Right lobe of liver (tissue), 6 donors: ENCODE results near the gene PHGDH. TPM values are rescaled to one million over a fixed set of nuclear protein-coding genes. Genes with fewer than 3 reads are reported as not detected.

Source experiments
- ATAC-seq, 4 donors: fragments of 200-7000 bp; cut with Tn5 transposase; one replicate each; pipeline ENCODE4 v1.9.1; 2020; ENCODE audit warnings: mild to moderate bottlenecking in 4 of 4, moderate library complexity in 4 of 4
- DNase-seq, 3 donors: peaks; one replicate each; pipeline ENCODE4 v3.0.0-alpha.2; 2020
- H3K27ac ChIP-seq, 3 donors: fragments of 200-600 bp; one replicate each; pipeline ENCODE4 v1.8.0; 2022
- H3K27me3 ChIP-seq, 2 donors: fragments of 200-600 bp; one replicate each; pipeline ENCODE4 v1.8.0; 2022
- H3K36me3 ChIP-seq, 4 donors: fragments of 200-600 bp; sonication (generic) in 1 of 4; one replicate each; pipeline versions ENCODE4 v1.5.1 to v1.8.0; 2017 to 2022; ENCODE audit warnings: control low read depth in 1 of 4
- H3K4me1 ChIP-seq, 4 donors: fragments of 200-600 bp; sonication (generic) in 1 of 4; one replicate each; pipeline versions ENCODE4 v1.5.1 to v1.8.0; 2017 to 2022; ENCODE audit warnings: control low read depth in 1 of 4
- H3K4me3 ChIP-seq, 3 donors: fragments of 200-600 bp; one replicate each; pipeline ENCODE4 v1.8.0; 2022
- H3K9me3 ChIP-seq, 4 donors: fragments of 200-600 bp; sonication (generic) in 1 of 4; one replicate each; pipeline versions ENCODE4 v1.5.1 to v1.8.0; 2017 to 2022; ENCODE audit warnings: control low read depth in 1 of 4
- CTCF ChIP-seq, 4 donors: fragments of 200-600 bp in 3 of 4; fragments of 450-650 bp in 1 of 4; IDR thresholded peaks; one replicate each; pipeline versions ENCODE4 v1.5.1 to v1.8.0; 2016 to 2022; ENCODE audit warnings: antibody characterized with exemption in 4 of 4, mild to moderate bottlenecking in 2 of 4
- POLR2A ChIP-seq: fragments of 450-650 bp; IDR thresholded peaks from one replicate; pipeline ENCODE4 v1.6.1; 2017; ENCODE audit warnings: antibody characterized with exemption, mild to moderate bottlenecking
- WGBS: methylation state at CpG from one replicate; pipeline ENCODE4 v1.1.6; 2018; ENCODE audit warnings: low coverage, low lambda C conversion rate; ENCODE audit not compliant: insufficient coverage; ENCODE audit errors: missing lambda C conversion rate; 5-methylcytosine and 5-hydroxymethylcytosine counted together
- intact Hi-C, 2 donors: fragments of 100-400 bp; cut with DNase I; formaldehyde crosslinking; loops; one replicate each; pipeline versions ENCODE4 v1.11.2 to v1.14.1; 2022
- total RNA-seq, 6 experiments: library from RNA; depleted of rRNA in 2 of 6; stranded (reverse); fragments of >200 nt in 2 of 6; fragmentation: NEBNext Ultra II Directional in 3 of 6; extraction: Animal tissue kit (Norgen Biotek cat#: 25700) in 3 of 6; gene quantifications; one replicate each; pipeline versions ENCODE4 v1.1.0 to v1.2.4, GENCODE V29; 2016 to 2023
- donor health status: DM: no; HTN: yes; CAD: no.
- donor health status: DM: no; HTN: no; CAD: no.
- donor health status: DM: no; HTN: no; CAD: no.
- donor health status: DM: no; HTN: yes; CAD: no.
- donor health status: DM: no; HTN: yes; CAD: no.

The PHGDH gene
- total RNA-seq, 6 experiments from 2014 or later = 51.2 to 151 (median 74.0) TPM

GRCh38 chr1:119680723-119681122 is 31.0 kb upstream of the PHGDH start:
- no peak overlapping the region for H3K27ac ChIP-seq
- no peak for DNase-seq
- ATAC-seq = no peak
- 84% methylated on average over 2 of the region's 2 CpGs for WGBS
- no peaks in the 10 kb centered on the region for H3K9me3 ChIP-seq
- TF ChIP-seq POLR2A (no peak), CTCF (IDR thresholded peaks at IDR 0.05) (no peak)
- H3K4me1 ChIP-seq = peaks cover 0 to 12% (median 1%) of the 10 kb centered on the region in 4 donors
- H3K36me3 ChIP-seq = no peaks in the 10 kb centered on the region
- intact Hi-C loops = loop anchor here in 1 of 2 donors (5.0 kb wide), 1 partner anchor 42 kb away; no protein-coding TSS in a partner anchor
- H3K27me3 ChIP-seq = no peaks in the 10 kb centered on the region
- H3K4me3 ChIP-seq = no peak overlapping the region

- TF ChIP-seq CTCF (IDR thresholded peaks at IDR 0.05) (no peak), POLR2A (no peak)
- Histone ChIP-seq H3K4me1 (peaks cover 0 to 10% (median 1%) of the 10 kb centered on the region in 4 donors), H3K27ac (no peak overlapping the region), H3K4me3 (no peak overlapping the region), H3K9me3 (no peaks in the 10 kb centered on the region), H3K27me3 (no peaks in the 10 kb centered on the region), H3K36me3 (no peaks in the 10 kb centered on the region)
- WGBS = 94% methylated on average over 2 of the region's 2 CpGs
- no peak for ATAC-seq
- intact Hi-C loops = loop anchor here in 1 of 2 donors (5.0 kb wide), 1 partner anchor 41 kb away; no protein-coding TSS in a partner anchor
- DNase-seq = no peak
Observed at GRCh38 chr1:119681560-119681959, 30.2 kb upstream of the PHGDH start.

- intact Hi-C loops = loop anchor here in 1 of 2 donors (5.0 kb wide), 1 partner anchor 40 kb away; no protein-coding TSS in a partner anchor
- no peaks in the 10 kb centered on the region for H3K36me3 ChIP-seq
- H3K4me3 ChIP-seq = no peak overlapping the region
- H3K27me3 ChIP-seq = no peaks in the 10 kb centered on the region
- TF ChIP-seq CTCF (IDR thresholded peaks at IDR 0.05) (no peak), POLR2A (no peak)
- peaks cover 0 to 6% (median 0%) of the 10 kb centered on the region in 4 donors for H3K4me1 ChIP-seq
- no peak for DNase-seq
- ATAC-seq = no peak
- H3K9me3 ChIP-seq = no peaks in the 10 kb centered on the region
- no peak overlapping the region for H3K27ac ChIP-seq
Observed at GRCh38 chr1:119682141-119682540, 29.6 kb upstream of the PHGDH start.

- 100% methylated on average over 1 of the region's 1 CpG for WGBS
- no peak overlapping the region for H3K4me3 ChIP-seq
- DNase-seq (no peak), ATAC-seq (no peak)
- no peaks in the 10 kb centered on the region for H3K27me3 ChIP-seq
- no peaks in the 10 kb centered on the region for H3K36me3 ChIP-seq
- no peak for TF ChIP-seq CTCF (IDR thresholded peaks at IDR 0.05)
- no peak for TF ChIP-seq POLR2A
- H3K4me1 ChIP-seq = no peaks in the 10 kb centered on the region
- intact Hi-C loops = loop anchor here in 1 of 2 donors (5.0 kb wide), 1 partner anchor 38 kb away; no protein-coding TSS in a partner anchor
- H3K27ac ChIP-seq = no peak overlapping the region
- H3K9me3 ChIP-seq = no peaks in the 10 kb centered on the region
Observed at GRCh38 chr1:119683893-119684292, 27.8 kb upstream of the PHGDH start.

GRCh38 chr1:119686661-119687060 is 25.1 kb upstream of the PHGDH start:
- intact Hi-C loops = no loop called here
- TF ChIP-seq CTCF (IDR thresholded peaks at IDR 0.05) = no peak
- TF ChIP-seq POLR2A = no peak
- 89% methylated on average over 3 of the region's 3 CpGs for WGBS
- peak in 1 of 4 donors; percentile 12 for ATAC-seq
- Histone ChIP-seq H3K27ac (no peak overlapping the region), H3K4me3 (no peak overlapping the region), H3K9me3 (no peaks in the 10 kb centered on the region), H3K36me3 (no peaks in the 10 kb centered on the region), H3K4me1 (no peaks in the 10 kb centered on the region), H3K27me3 (no peaks in the 10 kb centered on the region)
- DNase-seq = no peak
